Memory B cell (primary cell): ENCODE data around the gene ACE.
"Not testable (repeated sequence)": the region's sequence is repeated elsewhere in the genome, so short reads cannot be mapped to it uniquely, and the experiment has no call there.

Experiments
- ATAC-seq: fragments of 150-1000 bp; cut with Tn5 transposase; 2 replicates; pipeline ENCODE4 v1.10.0; 2021; ENCODE audit warnings: low read depth, mild to moderate bottlenecking, moderate library complexity
- DNase-seq, 2 donors: peaks; one replicate each; pipeline ENCODE4 v3.0.0; 2022; ENCODE audit warnings: low spot score in 2 of 2
- H3K27ac Mint-ChIP-seq: one replicate; pipeline ENCODE4 v1.8.0; 2022; ENCODE audit warnings: mild to moderate bottlenecking, moderate library complexity, mixed read lengths
- H3K27me3 Mint-ChIP-seq: one replicate; pipeline ENCODE4 v1.8.0; 2022; ENCODE audit warnings: mixed read lengths
- H3K36me3 Mint-ChIP-seq: one replicate; pipeline ENCODE4 v1.8.0; 2022; ENCODE audit warnings: mild to moderate bottlenecking, mixed read lengths
- H3K4me1 Mint-ChIP-seq: one replicate; pipeline ENCODE4 v1.8.0; 2022; ENCODE audit warnings: mixed read lengths
- H3K4me3 Mint-ChIP-seq: one replicate; pipeline ENCODE4 v1.8.0; 2022; ENCODE audit warnings: mild to moderate bottlenecking, moderate library complexity, mixed read lengths
- H3K9me3 Mint-ChIP-seq: one replicate; pipeline ENCODE4 v1.8.0; 2022; ENCODE audit warnings: mixed read lengths

ACE gene

GRCh38 chr17:63448655-63449054 is 28.2 kb upstream of the ACE start:
- ATAC-seq = no peak
- H3K27me3 Mint-ChIP-seq = no peaks in the 10 kb centered on the region
- H3K27ac Mint-ChIP-seq = no peak overlapping the region
- H3K4me1 Mint-ChIP-seq = peaks cover 7% of the 10 kb centered on the region
- H3K9me3 Mint-ChIP-seq = no peaks in the 10 kb centered on the region
- H3K36me3 Mint-ChIP-seq = no peaks in the 10 kb centered on the region
- DNase-seq = no peak
- H3K4me3 Mint-ChIP-seq = peak overlapping the region; percentile 41

DNA sequence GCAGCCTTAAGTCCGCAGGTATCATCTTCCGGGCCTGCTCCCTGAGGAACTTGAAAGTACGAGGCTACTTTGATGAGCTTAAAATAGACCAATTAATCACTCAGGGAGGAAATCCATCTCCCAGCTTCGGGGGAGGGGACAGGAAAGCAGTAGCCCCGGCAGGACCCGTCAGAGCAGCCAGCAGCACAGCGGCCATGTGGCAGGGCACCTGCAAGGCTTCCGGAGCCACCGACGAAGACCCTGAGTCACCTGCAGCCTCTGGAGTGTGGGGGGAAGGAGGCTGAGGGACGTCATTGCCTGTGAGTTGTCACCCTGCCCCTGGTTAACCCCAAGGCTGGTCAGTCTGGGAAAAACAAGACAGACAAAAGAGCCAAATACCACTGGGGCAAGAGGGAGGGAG is 26.3 kb upstream of the ACE start:
- Mint-ChIP-seq H3K27ac (no peak overlapping the region), H3K36me3 (no peaks in the 10 kb centered on the region), H3K4me3 (no peak overlapping the region), H3K27me3 (peaks cover 2% of the 10 kb centered on the region), H3K9me3 (no peaks in the 10 kb centered on the region), H3K4me1 (peaks cover 5% of the 10 kb centered on the region)
- ATAC-seq (no peak), DNase-seq (no peak)

DNA sequence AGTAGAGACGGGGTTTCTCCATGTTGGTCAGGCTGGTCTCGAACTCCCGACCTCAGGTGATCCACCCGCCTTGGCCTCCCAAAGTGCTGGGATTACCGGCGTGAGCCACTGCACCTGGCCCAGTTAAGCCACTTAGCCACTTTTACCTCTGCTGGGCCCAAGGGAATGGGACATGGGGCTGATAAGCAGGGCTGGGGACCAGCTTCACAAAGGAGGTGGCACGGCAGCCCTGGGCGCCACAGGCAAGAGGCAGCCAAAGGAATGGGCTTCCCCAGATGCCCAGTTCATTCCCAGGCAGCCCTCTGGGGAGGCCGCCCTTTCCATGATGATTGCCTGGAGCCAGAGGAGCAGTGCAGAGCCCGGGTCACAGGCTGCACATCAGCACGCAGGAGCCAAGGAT is 25.7 kb upstream of the ACE start:
- H3K36me3 Mint-ChIP-seq = no peaks in the 10 kb centered on the region
- peaks cover 5% of the 10 kb centered on the region for H3K4me1 Mint-ChIP-seq
- no peak for ATAC-seq
- no peaks in the 10 kb centered on the region for H3K9me3 Mint-ChIP-seq
- no peak overlapping the region for H3K27ac Mint-ChIP-seq
- H3K27me3 Mint-ChIP-seq = peaks cover 2% of the 10 kb centered on the region
- H3K4me3 Mint-ChIP-seq = no peak overlapping the region
- no peak for DNase-seq

DNA sequence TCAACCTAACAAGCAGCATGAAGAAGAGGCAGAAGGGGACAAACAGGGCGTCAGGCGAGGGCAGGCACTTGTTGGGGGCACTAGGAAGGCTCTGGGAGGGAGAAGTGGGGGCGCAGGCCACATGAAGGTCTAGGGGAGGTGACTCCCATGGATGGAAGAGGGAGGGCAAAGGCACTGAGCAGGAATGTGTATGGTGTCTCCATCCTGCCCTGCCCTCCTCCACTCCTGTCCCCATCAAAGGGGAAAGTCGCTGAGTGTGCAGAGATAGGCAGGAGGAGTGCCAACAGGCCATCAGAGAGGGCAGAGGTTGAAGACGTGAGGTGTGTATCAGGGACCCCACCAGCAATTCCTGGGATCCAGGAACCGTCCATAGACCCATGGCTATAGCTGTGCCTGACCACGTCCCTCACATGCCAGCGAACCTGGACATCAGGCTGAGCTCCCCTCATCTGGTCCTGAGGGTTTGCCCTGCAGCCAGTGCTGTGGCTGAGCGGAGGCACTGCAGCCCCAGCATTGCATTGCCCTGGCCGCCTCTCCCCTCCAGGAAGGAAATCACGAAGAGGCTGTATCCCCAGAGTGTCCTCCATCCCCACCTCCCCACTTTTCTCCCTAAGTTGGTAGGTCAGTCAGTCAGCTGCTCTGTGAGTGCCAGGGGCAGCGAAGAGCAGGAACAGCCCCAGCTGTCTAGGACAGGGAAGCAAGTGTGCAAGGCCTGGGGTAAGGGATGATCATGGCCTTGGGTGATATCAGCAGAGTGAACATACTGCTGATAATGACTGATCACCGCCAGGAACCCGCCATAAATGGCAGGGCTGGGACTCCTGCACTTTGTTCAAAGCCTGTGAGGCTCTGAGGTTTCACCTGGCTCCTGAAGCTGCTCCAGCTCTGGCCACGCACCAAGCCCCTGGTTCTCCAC is 24.6 kb upstream of the ACE start:
- no peaks in the 10 kb centered on the region for H3K9me3 Mint-ChIP-seq
- no peaks in the 10 kb centered on the region for H3K36me3 Mint-ChIP-seq
- DNase-seq (no peak), ATAC-seq (no peak)
- peaks cover 2% of the 10 kb centered on the region for H3K27me3 Mint-ChIP-seq
- peaks cover under 1% of the 10 kb centered on the region for H3K4me1 Mint-ChIP-seq
- no peak overlapping the region for H3K27ac Mint-ChIP-seq
- H3K4me3 Mint-ChIP-seq = no peak overlapping the region

- no peak overlapping the region for H3K27ac Mint-ChIP-seq
- no peak for ATAC-seq
- H3K4me1 Mint-ChIP-seq = no peaks in the 10 kb centered on the region
- no peaks in the 10 kb centered on the region for H3K9me3 Mint-ChIP-seq
- peaks cover 5% of the 10 kb centered on the region for H3K27me3 Mint-ChIP-seq
- no peak for DNase-seq
- no peaks in the 10 kb centered on the region for H3K36me3 Mint-ChIP-seq
- H3K4me3 Mint-ChIP-seq = no peak overlapping the region
Observed at GRCh38 chr17:63452962-63453551, 23.8 kb upstream of the ACE start.

DNA sequence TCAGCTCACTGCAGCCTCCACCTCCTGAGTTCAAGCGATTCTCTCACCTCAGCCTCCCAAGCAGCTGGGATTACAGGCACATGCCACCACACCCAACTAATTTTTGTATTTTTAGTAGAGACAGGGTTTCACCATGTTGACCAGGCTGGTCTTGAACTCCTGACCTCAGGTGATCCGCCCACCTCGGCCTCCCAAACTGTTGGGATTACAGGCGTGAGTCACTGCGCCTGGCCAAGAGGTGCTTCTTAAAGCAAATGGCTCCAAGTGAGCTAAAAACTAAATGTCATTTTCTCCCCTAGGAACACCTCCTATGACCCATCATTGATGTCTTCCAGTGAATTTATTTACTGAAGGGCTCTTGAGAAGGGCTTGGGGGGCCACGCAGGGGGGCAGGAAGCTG is 22.5 kb upstream of the ACE start:
- not testable (repeated sequence) for H3K9me3 Mint-ChIP-seq, H3K4me1 Mint-ChIP-seq, H3K27me3 Mint-ChIP-seq, DNase-seq, H3K4me3 Mint-ChIP-seq, H3K27ac Mint-ChIP-seq, ATAC-seq, H3K36me3 Mint-ChIP-seq

- no peak overlapping the region for H3K4me3 Mint-ChIP-seq
- DNase-seq (no peak), ATAC-seq (no peak)
- H3K9me3 Mint-ChIP-seq = no peaks in the 10 kb centered on the region
- H3K4me1 Mint-ChIP-seq = no peaks in the 10 kb centered on the region
- no peaks in the 10 kb centered on the region for H3K36me3 Mint-ChIP-seq
- no peak overlapping the region for H3K27ac Mint-ChIP-seq
- H3K27me3 Mint-ChIP-seq = peaks cover 6% of the 10 kb centered on the region
Observed at GRCh38 chr17:63454915-63455314, 21.9 kb upstream of the ACE start.

- Mint-ChIP-seq H3K27ac (no peak overlapping the region), H3K4me3 (no peak overlapping the region), H3K36me3 (no peaks in the 10 kb centered on the region), H3K27me3 (peaks cover 6% of the 10 kb centered on the region), H3K9me3 (no peaks in the 10 kb centered on the region), H3K4me1 (no peaks in the 10 kb centered on the region)
- no peak for DNase-seq
- no peak for ATAC-seq
Observed at GRCh38 chr17:63455417-63455816, 21.4 kb upstream of the ACE start.

GRCh38 chr17:63458478-63458877 is 18.4 kb upstream of the ACE start:
- H3K27me3 Mint-ChIP-seq = peaks cover 7% of the 10 kb centered on the region
- no peak overlapping the region for H3K4me3 Mint-ChIP-seq
- peaks cover 7% of the 10 kb centered on the region for H3K4me1 Mint-ChIP-seq
- peaks cover 3% of the 10 kb centered on the region for H3K9me3 Mint-ChIP-seq
- H3K36me3 Mint-ChIP-seq = peaks cover 1% of the 10 kb centered on the region
- DNase-seq = no peak
- no peak overlapping the region for H3K27ac Mint-ChIP-seq
- no peak for ATAC-seq

- peaks cover 7% of the 10 kb centered on the region for H3K27me3 Mint-ChIP-seq
- H3K27ac Mint-ChIP-seq = no peak overlapping the region
- peaks cover 16% of the 10 kb centered on the region for H3K4me1 Mint-ChIP-seq
- no peak overlapping the region for H3K4me3 Mint-ChIP-seq
- ATAC-seq (no peak), DNase-seq (no peak)
- H3K9me3 Mint-ChIP-seq = peaks cover 3% of the 10 kb centered on the region
- peaks cover 1% of the 10 kb centered on the region for H3K36me3 Mint-ChIP-seq
Observed at GRCh38 chr17:63460018-63460417, 16.8 kb upstream of the ACE start.

DNA sequence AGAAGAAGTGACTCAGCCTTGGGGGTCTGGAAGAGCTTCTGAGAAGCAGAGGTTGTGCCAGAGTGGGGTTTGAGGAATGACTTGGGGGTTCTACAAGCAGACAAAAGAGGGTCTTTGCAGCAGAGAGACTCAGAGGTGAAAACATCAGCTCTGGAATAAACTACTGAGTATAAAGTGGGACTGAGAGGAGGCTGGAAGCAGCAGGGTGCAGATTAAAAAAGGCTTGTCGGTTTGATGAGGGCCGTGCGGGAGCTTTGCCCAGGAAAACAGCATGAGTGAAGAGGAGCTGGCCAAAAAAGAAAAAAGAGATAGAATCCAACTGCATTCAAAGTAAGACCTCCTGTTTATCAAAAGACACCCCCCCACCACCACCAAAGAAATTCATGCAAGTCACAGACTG is 13.1 kb upstream of the ACE start:
- ATAC-seq = no peak
- Mint-ChIP-seq H3K9me3 (peaks cover 3% of the 10 kb centered on the region), H3K27ac (no peak overlapping the region), H3K4me1 (peaks cover 18% of the 10 kb centered on the region), H3K27me3 (peaks cover 3% of the 10 kb centered on the region), H3K4me3 (no peak overlapping the region), H3K36me3 (peaks cover 1% of the 10 kb centered on the region)
- DNase-seq = no peak

DNA sequence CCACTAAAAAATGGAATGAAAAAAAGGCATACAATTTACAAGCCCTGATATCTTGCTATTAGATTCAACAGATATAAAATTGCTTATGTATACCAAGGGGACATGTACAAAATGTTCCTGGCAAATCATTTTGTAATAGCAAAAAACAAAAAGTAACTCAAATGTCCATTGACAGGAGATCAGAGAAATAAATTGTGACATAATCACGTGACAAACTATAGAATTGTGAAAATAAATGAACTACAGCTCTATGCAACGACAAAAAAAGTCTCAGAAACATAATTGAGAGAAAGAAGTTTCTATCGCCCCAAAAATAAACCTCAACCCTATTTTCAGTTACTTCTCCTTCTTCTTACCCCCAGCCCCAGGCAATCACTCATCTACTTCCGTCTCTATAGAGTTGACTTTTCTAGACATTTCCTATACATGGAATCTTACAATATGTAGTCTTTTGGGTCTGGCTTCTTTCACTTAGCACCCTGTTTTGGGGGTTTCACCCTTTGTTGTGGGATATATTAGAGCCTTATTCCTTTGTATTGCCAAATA is 12.1 kb upstream of the ACE start:
- Mint-ChIP-seq H3K36me3 (peaks cover 1% of the 10 kb centered on the region), H3K9me3 (peaks cover 3% of the 10 kb centered on the region), H3K4me1 (peaks cover 18% of the 10 kb centered on the region), H3K4me3 (no peak overlapping the region), H3K27me3 (peaks cover 3% of the 10 kb centered on the region), H3K27ac (no peak overlapping the region)
- DNase-seq = no peak
- ATAC-seq = no peak

GRCh38 chr17:63468099-63468498 is 8.8 kb upstream of the ACE start:
- H3K27me3 Mint-ChIP-seq, H3K36me3 Mint-ChIP-seq, DNase-seq, H3K4me3 Mint-ChIP-seq, H3K9me3 Mint-ChIP-seq, H3K27ac Mint-ChIP-seq, ATAC-seq: not testable (repeated sequence)
- peaks cover 11% of the 10 kb centered on the region for H3K4me1 Mint-ChIP-seq

- no peaks in the 10 kb centered on the region for H3K9me3 Mint-ChIP-seq
- ATAC-seq (no peak), DNase-seq (no peak)
- H3K36me3 Mint-ChIP-seq = no peaks in the 10 kb centered on the region
- H3K27ac Mint-ChIP-seq = no peak overlapping the region
- H3K4me3 Mint-ChIP-seq = no peak overlapping the region
- peaks cover 19% of the 10 kb centered on the region for H3K27me3 Mint-ChIP-seq
- peaks cover 14% of the 10 kb centered on the region for H3K4me1 Mint-ChIP-seq
Observed at GRCh38 chr17:63474174-63474573, 2.7 kb upstream of the ACE start.
